Breast epithelium (tissue), 3 donors: Measurements from ENCODE around the gene HKDC1.

Source experiments
- POLR2A ChIP-seq: fragments of 450-650 bp; IDR thresholded peaks from one replicate; pipeline ENCODE4 v1.6.1; 2016; ENCODE audit warnings: antibody characterized with exemption, mild to moderate bottlenecking, moderate library complexity
- POLR2AphosphoS5 ChIP-seq, 3 donors: sonication (generic); formaldehyde crosslinking; IDR thresholded peaks; one replicate each; pipeline ENCODE4 v1.6.1; 2017; ENCODE audit warnings: antibody characterized with exemption in 3 of 3
- TF ChIP-seq, protein P1 (sequence below), 3 donors: fragments of 450-650 bp; IDR thresholded peaks; one replicate each; pipeline ENCODE4 v1.5.1; 2016 to 2017; ENCODE audit warnings: antibody characterized with exemption in 3 of 3, mild to moderate bottlenecking in 3 of 3, moderate library complexity in 3 of 3

DNA sequence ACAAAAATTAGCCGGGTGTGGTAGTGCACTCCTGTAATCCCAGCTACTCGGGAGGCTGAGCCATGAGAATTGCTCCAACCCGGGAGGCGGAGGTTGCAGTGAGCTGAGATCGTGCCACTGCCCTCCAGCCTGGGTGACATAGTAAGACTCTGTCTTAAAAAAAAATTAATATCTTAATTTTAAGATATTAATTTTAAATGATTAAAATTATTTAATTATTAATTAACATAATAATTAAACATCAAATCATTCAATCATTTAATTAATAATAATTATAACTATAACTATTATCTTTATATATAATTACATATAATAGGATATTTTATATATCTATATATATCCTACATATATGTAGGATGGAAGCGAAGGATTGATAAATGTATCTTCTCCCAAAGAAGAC is 56.4 kb downstream of the HKDC1 start:
- TF ChIP-seq POLR2AphosphoS5 (IDR thresholded peaks at IDR 0.05) = no peak
- TF ChIP-seq, protein P1, sequence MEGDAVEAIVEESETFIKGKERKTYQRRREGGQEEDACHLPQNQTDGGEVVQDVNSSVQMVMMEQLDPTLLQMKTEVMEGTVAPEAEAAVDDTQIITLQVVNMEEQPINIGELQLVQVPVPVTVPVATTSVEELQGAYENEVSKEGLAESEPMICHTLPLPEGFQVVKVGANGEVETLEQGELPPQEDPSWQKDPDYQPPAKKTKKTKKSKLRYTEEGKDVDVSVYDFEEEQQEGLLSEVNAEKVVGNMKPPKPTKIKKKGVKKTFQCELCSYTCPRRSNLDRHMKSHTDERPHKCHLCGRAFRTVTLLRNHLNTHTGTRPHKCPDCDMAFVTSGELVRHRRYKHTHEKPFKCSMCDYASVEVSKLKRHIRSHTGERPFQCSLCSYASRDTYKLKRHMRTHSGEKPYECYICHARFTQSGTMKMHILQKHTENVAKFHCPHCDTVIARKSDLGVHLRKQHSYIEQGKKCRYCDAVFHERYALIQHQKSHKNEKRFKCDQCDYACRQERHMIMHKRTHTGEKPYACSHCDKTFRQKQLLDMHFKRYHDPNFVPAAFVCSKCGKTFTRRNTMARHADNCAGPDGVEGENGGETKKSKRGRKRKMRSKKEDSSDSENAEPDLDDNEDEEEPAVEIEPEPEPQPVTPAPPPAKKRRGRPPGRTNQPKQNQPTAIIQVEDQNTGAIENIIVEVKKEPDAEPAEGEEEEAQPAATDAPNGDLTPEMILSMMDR (IDR thresholded peaks at IDR 0.05) = no peak
- TF ChIP-seq POLR2A = no peak
